Cardiac muscle cell (in vitro differentiated cells and primary cell): ENCODE measurements around the gene DUSP9. TPM values are rescaled to one million over a fixed set of nuclear protein-coding genes. Genes with fewer than 3 reads are reported as not detected.
A peak's percentile ranks its signal among the peaks of the same experiment; 100 is the strongest.

Experiments
- DNase-seq, 2 donors: peaks; one replicate each; pipeline versions ENCODE4 v3.0.0 to v3.0.0-alpha.2; 2010 to 2017; ENCODE audit warnings: low read depth in 1 of 2, low spot score in 1 of 2
- H3K27ac ChIP-seq: fragments of 200-600 bp; sonication (generic); 2 replicates; pipeline ENCODE4 v1.5.1; 2016
- H3K27me3 ChIP-seq: fragments of 200-600 bp; sonication (generic); 2 replicates; pipeline ENCODE4 v1.6.0; 2016; ENCODE audit warnings: control low read depth
- H3K36me3 ChIP-seq: fragments of 200-600 bp; sonication (generic); 2 replicates; pipeline ENCODE4 v1.5.1; 2016; ENCODE audit warnings: control low read depth
- H3K4me1 ChIP-seq: fragments of 200-600 bp; sonication (generic); 2 replicates; pipeline ENCODE4 v1.8.1; 2017; ENCODE audit warnings: low read depth, mild to moderate bottlenecking, mixed run types
- H3K4me3 ChIP-seq: fragments of 200-600 bp; sonication (generic); 2 replicates; pipeline ENCODE4 v1.5.1; 2016; ENCODE audit warnings: mild to moderate bottlenecking
- H3K9me3 ChIP-seq: fragments of 200-600 bp; sonication (generic); 2 replicates; pipeline ENCODE4 v1.5.1; 2017; ENCODE audit warnings: low read depth, mild to moderate bottlenecking, control low read depth
- polyA plus RNA-seq: library from polyadenylated mRNA; unstranded; fragments of >200 nt; fragmentation: Nextera tagmentation; extraction: Ambion mirVana; gene quantifications from 2 replicates; pipeline ENCODE4 v1.2.1, GENCODE V29; 2016
- total RNA-seq: library from RNA; depleted of rRNA; stranded (reverse); fragments of >200 nt; gene quantifications from 2 replicates; pipeline ENCODE4 v1.2.3, GENCODE V29; 2016
- TF ChIP-seq, protein P1 (sequence below): IDR thresholded peaks from 2 replicates; pipeline ENCODE4 v1.5.1; 2012; ENCODE audit warnings: low read depth, mild to moderate bottlenecking, low read length

The DUSP9 gene
- total and polyA plus RNA-seq, 2 experiments from 2014 or later, result 6.8 to 8.7 TPM

DNA sequence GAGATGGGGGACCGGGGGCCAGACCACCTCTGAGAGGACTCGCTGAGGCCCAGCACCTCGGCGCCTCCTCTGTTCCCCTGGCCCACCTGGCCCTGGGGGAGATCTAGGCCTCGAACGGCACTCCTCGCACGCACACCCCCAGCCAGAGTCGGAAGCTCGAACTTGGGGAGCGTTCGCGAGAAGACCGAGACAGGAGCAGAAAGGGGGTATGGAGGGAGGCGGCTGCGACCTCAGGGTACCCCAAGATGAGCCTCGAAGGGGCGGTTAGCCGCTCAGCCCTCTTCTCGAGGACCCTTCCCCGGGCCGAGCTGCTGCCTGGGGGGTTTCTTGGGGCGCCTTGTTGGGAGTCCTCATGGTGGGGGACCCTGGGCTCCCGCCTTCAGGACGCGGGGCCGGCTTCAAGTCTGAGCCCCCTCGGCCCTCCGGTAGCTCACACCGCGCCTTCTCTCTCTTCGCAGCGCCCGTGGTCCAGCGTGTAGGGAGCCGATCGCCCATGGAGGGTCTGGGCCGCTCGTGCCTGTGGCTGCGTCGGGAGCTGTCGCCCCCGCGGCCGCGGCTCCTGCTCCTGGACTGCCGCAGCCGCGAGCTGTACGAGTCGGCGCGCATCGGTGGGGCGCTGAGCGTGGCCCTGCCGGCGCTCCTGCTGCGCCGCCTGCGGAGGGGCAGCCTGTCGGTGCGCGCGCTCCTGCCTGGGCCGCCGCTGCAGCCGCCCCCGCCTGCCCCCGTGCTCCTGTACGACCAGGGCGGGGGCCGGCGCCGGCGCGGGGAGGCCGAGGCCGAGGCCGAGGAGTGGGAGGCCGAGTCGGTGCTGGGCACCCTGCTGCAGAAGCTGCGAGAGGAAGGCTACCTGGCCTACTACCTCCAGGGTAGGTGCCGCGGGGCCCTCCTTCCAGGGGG is 706 bp downstream of the DUSP9 start:
- Histone ChIP-seq H3K4me1 (no peaks in the 10 kb centered on the region), H3K27ac (no peak overlapping the region), H3K9me3 (no peaks in the 10 kb centered on the region), H3K36me3 (no peaks in the 10 kb centered on the region), H3K4me3 (peak overlapping the region; percentile 0), H3K27me3 (peaks cover 54% of the 10 kb centered on the region)
- no peak for DNase-seq
- TF ChIP-seq, protein P1, sequence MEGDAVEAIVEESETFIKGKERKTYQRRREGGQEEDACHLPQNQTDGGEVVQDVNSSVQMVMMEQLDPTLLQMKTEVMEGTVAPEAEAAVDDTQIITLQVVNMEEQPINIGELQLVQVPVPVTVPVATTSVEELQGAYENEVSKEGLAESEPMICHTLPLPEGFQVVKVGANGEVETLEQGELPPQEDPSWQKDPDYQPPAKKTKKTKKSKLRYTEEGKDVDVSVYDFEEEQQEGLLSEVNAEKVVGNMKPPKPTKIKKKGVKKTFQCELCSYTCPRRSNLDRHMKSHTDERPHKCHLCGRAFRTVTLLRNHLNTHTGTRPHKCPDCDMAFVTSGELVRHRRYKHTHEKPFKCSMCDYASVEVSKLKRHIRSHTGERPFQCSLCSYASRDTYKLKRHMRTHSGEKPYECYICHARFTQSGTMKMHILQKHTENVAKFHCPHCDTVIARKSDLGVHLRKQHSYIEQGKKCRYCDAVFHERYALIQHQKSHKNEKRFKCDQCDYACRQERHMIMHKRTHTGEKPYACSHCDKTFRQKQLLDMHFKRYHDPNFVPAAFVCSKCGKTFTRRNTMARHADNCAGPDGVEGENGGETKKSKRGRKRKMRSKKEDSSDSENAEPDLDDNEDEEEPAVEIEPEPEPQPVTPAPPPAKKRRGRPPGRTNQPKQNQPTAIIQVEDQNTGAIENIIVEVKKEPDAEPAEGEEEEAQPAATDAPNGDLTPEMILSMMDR, result no peak

DNA sequence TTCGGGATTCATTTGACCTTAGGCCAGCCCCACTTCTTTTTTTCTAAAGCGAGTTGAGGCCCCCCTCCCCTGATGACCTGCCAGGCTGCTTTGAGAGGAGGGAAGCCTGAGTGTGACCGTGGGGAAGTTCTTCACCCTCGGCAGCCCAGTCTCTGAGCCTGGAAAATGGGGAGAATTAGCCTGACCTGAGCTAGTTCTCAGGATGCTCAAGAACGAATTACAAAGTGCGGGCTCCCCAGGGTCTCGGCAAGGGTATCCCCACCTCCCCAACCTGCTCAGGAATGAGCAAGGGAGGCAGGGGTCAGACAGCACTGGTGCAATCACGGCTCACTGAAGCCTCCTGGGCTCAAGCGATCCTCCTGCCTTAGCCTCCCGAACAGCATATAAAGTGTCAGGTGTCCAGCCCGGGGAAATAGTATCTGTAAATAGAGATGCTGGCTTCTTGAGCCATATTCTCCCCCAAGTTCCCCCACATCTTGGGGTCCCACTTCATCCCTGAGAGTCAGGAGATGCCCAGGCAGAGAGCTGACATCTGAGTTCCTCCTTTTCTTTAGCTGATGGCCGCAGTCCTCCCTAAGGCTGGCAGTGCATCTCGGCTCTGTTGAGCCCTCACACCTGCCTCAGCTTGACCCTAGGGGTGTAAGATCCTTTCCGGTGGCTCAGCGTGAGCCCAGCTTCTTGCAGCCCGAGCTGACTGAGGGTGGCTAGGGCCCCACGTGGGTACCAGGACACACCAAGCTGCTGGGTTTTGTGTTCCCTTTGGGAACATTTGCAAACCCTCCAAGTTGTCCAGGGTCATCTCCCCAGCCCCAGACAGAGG is 1.6 kb downstream of the DUSP9 start:
- TF ChIP-seq, protein P1, result no peak
- DNase-seq, result no peak

DNA sequence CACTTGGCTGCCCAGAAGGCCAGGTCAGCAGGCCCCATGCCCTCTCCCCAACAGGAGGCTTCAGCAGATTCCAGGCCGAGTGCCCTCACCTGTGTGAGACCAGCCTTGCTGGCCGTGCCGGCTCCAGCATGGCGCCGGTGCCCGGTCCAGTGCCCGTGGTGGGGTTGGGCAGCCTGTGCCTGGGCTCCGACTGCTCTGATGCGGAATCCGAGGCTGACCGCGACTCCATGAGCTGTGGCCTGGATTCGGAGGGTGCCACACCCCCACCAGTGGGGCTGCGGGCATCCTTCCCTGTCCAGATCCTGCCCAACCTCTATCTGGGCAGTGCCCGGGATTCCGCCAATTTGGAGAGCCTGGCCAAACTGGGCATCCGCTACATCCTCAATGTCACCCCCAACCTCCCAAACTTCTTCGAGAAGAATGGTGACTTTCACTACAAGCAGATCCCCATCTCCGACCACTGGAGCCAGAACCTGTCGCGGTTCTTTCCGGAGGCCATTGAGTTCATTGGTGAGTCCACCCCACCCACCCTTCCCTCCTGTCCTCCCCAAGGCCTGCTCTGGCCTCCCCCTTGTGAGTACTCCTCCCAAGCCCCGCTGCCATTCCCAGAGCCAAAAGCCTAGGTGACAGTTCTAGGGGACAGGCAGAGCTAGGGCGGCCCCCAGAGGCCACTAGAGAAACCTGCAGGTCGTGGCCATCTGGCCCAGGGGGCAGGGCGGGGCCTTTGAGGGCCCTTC is 2.3 kb downstream of the DUSP9 start:
- H3K4me3 ChIP-seq, result no peak overlapping the region
- H3K4me1 ChIP-seq, result no peaks in the 10 kb centered on the region
- no peaks in the 10 kb centered on the region for H3K9me3 ChIP-seq
- DNase-seq, result peak; percentile 21 to 48
- H3K36me3 ChIP-seq, result no peaks in the 10 kb centered on the region
- TF ChIP-seq, protein P1, result peak; percentile 29
- H3K27me3 ChIP-seq, result peaks cover 40% of the 10 kb centered on the region
- H3K27ac ChIP-seq, result no peak overlapping the region

More for the DNA sequence above, 1.6 kb downstream of the DUSP9 start:
- H3K4me1 ChIP-seq, result no peaks in the 10 kb centered on the region
- H3K27ac ChIP-seq, result no peak overlapping the region
- peaks cover 45% of the 10 kb centered on the region for H3K27me3 ChIP-seq
- no peak overlapping the region for H3K4me3 ChIP-seq
- no peaks in the 10 kb centered on the region for H3K9me3 ChIP-seq
- no peaks in the 10 kb centered on the region for H3K36me3 ChIP-seq

GRCh38 chrX:153649915-153650782 is 3.1 kb downstream of the DUSP9 start:
- no peaks in the 10 kb centered on the region for H3K4me1 ChIP-seq
- H3K4me3 ChIP-seq, result no peak overlapping the region
- DNase-seq, result no peak
- H3K27me3 ChIP-seq, result peaks cover 32% of the 10 kb centered on the region
- H3K27ac ChIP-seq, result no peak overlapping the region
- no peaks in the 10 kb centered on the region for H3K9me3 ChIP-seq
- H3K36me3 ChIP-seq, result no peaks in the 10 kb centered on the region
- TF ChIP-seq, protein P1, result no peak
